ENCODE measurements around the gene PATZ1.

PATZ1 gene

DNA sequence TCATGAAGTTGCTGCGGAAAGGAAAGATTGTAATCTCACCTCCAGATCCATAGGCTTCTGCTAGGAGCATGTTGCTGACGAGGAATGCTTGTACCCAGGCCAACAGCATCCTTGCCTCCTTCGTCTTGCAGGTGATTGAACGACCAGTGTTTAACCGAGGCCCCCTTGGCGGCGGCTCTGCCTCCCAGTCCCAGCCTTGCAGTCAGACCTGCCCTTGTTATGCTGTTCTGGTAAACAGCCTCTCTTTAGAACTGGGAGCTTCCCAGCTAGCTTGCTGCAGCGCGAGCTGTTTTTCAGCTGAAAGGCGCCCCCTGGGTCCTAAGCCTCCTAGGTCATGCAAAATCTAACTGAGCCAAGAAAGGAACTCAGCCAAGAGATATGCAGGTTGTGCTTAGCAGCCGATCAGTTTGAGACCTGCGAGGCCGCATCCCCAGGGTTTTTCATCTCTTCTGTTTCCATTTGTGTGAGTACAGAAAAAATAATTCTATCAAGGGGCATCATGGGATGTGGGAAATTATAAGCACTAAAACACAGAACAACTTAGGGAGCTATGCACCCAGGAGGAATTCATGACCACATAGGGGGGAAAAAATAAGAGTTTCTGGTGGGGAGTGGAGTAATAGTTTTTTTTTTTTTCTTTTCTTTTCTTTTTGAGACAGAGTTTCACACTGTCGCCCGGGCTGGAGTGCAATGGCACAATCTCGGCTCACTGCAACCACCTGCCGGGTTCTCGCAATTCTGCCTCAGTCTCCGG, 53.7 kb downstream of the PATZ1 start, which contains the start of gene PIK3IP1:
Gene PIK3IP1, minus strand, starts transcription at position 253 of the 754 bp plus-strand sequence. Its CDS starts 144 bp downstream, at position 109.
- peak; percentile 64 to 77 (median 75) for DNase-seq
- Histone ChIP-seq H3K9me3 (ENCODE audit: control insufficient read depth, low read length) (no peaks in the 10 kb centered on the region), H3K4me3 (ENCODE audit: insufficient read depth, low read depth, low read length, poor library complexity, severe bottlenecking) (peak within 1 kb of the TSS; percentile 93), H3K4me1 (ENCODE audit: control insufficient read depth, insufficient read depth, low read length, poor library complexity, severe bottlenecking) (peaks cover 58% of the 10 kb centered on the region), H3K27me3 (replicated peaks; ENCODE audit: control insufficient read depth, insufficient read depth, low read length, poor library complexity, severe bottlenecking) (no peaks in the 10 kb centered on the region), H3K36me3 (ENCODE audit: control insufficient read depth, insufficient read depth, low read length) (peaks cover 36% of the 10 kb centered on the region), H3K27ac (ENCODE audit: insufficient read depth, low read length, poor library complexity, severe bottlenecking) (peak within 1 kb of the TSS; percentile 100)

DNA sequence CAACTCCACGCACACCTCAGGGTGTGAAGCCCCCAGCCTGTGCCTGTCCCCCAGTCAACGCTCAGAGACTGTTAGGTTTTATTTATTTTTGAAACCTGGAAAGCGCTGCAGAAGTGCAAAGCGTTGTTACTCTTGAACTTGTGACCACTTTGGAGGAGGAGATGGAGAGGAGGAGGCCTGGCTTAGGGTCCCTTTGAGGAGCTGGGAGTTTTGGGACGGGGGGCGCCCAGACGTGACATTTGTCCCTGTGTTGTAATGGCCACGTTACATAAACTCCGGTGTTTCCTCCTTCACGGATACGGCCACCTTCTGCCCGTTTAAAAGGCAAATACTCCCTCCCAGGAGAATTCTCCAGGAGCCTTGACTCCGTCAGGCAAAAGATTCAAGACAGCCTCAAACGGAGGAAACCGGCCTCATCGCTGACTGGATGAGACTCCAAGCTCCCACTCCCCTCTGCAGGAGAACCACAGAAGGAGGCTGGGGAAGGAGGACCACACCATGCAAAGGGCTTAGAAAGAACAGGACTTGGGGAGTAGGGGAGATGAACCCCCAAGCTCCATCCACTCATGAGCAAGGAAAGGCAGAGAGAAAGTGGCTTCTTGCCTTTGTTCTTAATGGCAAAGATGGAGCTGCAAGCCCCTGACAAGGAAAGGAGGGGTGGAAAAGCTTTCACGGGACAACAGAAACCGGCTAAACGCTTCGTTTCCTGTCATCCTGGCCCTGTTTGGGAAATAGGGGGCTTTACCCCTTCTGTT, 54.5 kb downstream of the PATZ1 start:
- DNase-seq: no peak
- Histone ChIP-seq H3K27me3 (replicated peaks; ENCODE audit: control insufficient read depth, insufficient read depth, low read length, poor library complexity, severe bottlenecking) (no peaks in the 10 kb centered on the region), H3K4me1 (ENCODE audit: control insufficient read depth, insufficient read depth, low read length, poor library complexity, severe bottlenecking) (peaks cover 60% of the 10 kb centered on the region), H3K4me3 (ENCODE audit: insufficient read depth, low read depth, low read length, poor library complexity, severe bottlenecking) (peak overlapping the region; percentile 93), H3K36me3 (ENCODE audit: control insufficient read depth, insufficient read depth, low read length) (peaks cover 36% of the 10 kb centered on the region), H3K9me3 (ENCODE audit: control insufficient read depth, low read length) (no peaks in the 10 kb centered on the region), H3K27ac (ENCODE audit: insufficient read depth, low read length, poor library complexity, severe bottlenecking) (peak overlapping the region; percentile 100)

DNA sequence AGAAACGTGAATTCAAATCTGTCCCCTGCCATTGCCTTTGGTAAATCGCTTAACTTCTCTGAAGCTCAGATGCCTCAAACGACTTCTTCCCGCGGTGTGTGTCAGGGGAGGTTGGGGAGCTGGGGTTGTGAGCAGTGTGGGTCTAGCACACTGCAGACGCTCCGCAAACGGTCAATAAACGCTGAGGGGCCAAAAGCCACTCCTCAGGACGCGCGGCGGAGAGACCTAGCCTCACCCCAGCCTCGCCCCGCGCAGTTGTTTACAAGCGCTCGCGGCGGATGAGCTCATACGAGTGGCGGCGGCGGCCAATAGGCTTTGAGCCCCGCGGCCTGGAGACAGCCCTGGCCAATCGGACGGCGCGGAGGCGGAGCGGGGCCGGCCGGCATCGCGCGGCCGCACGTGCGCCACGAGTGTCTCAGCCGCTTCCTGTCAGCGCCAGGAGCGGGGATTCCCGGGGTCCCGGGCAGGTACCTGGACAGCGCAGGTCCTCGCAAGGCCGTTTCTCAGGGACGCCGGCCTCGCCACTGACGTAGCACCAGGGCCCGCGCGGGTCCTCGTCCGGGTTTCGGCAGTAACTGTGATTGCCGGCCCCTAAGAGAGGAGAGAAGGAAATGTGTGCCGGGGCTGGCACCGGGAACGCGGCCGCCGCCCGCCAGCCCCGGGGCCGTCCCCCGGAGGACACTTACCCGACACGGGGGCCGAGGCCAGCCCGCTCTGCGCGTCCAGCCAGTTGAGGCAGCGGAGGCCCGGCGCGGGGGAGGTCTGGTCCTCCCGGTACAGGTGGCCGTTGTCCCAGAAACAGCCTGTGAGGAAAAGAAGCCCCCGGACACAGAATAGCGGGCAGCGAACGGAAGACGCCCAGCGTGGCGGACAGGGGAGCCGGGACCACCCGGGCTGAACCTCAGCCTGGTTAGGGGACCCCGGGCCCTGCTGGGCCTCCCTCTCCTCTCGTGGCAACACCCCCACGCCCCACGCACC, 55.4 kb downstream of the PATZ1 start:
- no peaks in the 10 kb centered on the region for H3K27me3 ChIP-seq (replicated peaks; ENCODE audit: control insufficient read depth, insufficient read depth, low read length, poor library complexity, severe bottlenecking)
- peak; percentile 93 to 94 (median 94) for DNase-seq
- peak overlapping the region; percentile 100 for H3K27ac ChIP-seq (ENCODE audit: insufficient read depth, low read length, poor library complexity, severe bottlenecking)
- H3K9me3 ChIP-seq (ENCODE audit: control insufficient read depth, low read length): no peaks in the 10 kb centered on the region
- H3K4me3 ChIP-seq (ENCODE audit: insufficient read depth, low read depth, low read length, poor library complexity, severe bottlenecking): peak overlapping the region; percentile 93
- peaks cover 68% of the 10 kb centered on the region for H3K4me1 ChIP-seq (ENCODE audit: control insufficient read depth, insufficient read depth, low read length, poor library complexity, severe bottlenecking)
- peaks cover 38% of the 10 kb centered on the region for H3K36me3 ChIP-seq (ENCODE audit: control insufficient read depth, insufficient read depth, low read length)

DNA sequence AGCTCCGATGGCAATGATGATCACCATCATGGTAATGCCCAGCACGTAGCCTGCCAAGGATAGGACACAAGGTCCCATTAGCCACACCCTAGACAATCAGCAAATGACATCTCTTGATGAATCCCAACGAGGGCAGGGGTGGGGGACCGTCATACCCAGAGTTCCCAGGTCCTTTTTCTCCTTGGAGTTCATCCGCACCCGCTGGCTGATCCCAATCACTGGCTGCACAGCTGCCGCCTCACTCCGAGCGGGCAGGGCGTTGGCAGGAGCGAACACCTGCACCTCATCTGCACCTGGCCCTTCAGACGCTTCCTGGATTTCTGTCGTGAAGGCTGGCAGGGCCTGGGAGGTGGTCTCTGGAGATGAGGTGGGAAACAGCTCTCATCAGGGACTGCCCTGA, 56.8 kb downstream of the PATZ1 start:
- H3K4me1 ChIP-seq (ENCODE audit: control insufficient read depth, insufficient read depth, low read length, poor library complexity, severe bottlenecking): peaks cover 73% of the 10 kb centered on the region
- no peak for DNase-seq

DNA sequence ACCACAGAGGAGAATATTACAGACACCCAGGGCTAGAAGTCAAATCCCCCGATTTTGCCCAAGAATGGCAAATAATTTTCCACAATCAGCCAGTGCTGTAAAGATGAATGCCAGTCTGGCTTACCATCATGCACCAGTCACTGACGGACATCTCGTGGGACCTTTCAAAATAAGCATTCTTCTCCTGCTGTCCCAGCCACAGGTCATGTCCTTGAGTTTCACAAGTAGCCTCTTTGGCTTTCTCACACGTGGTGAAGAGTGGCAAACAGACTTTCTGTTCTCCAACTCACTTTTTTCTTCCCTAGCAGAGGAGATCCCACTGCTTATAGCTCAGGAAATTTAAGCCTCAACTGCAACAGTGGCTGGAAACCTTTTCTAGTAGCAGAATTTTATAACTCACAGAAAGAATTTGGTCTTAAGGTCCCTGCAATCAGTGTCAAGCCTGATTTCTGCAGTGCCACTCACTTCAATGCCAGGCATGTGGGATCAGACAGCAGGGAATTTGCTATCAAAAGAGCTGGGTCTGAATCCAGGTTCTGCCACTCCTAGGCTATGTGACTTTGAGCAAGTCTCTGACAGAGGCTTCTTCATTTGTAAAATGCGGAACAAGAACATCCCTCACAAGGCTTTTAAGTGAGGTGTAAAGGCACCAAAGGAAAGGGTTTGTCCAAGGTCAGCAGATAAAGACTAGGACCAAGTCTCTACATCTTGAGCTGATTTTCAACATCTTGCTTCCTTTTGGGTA, 57.5 kb downstream of the PATZ1 start:
- peaks cover 75% of the 10 kb centered on the region for H3K4me1 ChIP-seq (ENCODE audit: control insufficient read depth, insufficient read depth, low read length, poor library complexity, severe bottlenecking)
- H3K27ac ChIP-seq (ENCODE audit: insufficient read depth, low read length, poor library complexity, severe bottlenecking): peak overlapping the region; percentile 100
- H3K4me3 ChIP-seq (ENCODE audit: insufficient read depth, low read depth, low read length, poor library complexity, severe bottlenecking): peak overlapping the region; percentile 93
- no peaks in the 10 kb centered on the region for H3K27me3 ChIP-seq (replicated peaks; ENCODE audit: control insufficient read depth, insufficient read depth, low read length, poor library complexity, severe bottlenecking)
- DNase-seq: no peak
- H3K36me3 ChIP-seq (ENCODE audit: control insufficient read depth, insufficient read depth, low read length): peaks cover 59% of the 10 kb centered on the region
- no peaks in the 10 kb centered on the region for H3K9me3 ChIP-seq (ENCODE audit: control insufficient read depth, low read length)

More for the DNA sequence above, 56.8 kb downstream of the PATZ1 start:
- Histone ChIP-seq H3K9me3 (ENCODE audit: control insufficient read depth, low read length) (no peaks in the 10 kb centered on the region), H3K4me3 (ENCODE audit: insufficient read depth, low read depth, low read length, poor library complexity, severe bottlenecking) (peak overlapping the region; percentile 93), H3K27me3 (replicated peaks; ENCODE audit: control insufficient read depth, insufficient read depth, low read length, poor library complexity, severe bottlenecking) (no peaks in the 10 kb centered on the region), H3K27ac (ENCODE audit: insufficient read depth, low read length, poor library complexity, severe bottlenecking) (peak overlapping the region; percentile 100), H3K36me3 (ENCODE audit: control insufficient read depth, insufficient read depth, low read length) (peaks cover 52% of the 10 kb centered on the region)

DNA sequence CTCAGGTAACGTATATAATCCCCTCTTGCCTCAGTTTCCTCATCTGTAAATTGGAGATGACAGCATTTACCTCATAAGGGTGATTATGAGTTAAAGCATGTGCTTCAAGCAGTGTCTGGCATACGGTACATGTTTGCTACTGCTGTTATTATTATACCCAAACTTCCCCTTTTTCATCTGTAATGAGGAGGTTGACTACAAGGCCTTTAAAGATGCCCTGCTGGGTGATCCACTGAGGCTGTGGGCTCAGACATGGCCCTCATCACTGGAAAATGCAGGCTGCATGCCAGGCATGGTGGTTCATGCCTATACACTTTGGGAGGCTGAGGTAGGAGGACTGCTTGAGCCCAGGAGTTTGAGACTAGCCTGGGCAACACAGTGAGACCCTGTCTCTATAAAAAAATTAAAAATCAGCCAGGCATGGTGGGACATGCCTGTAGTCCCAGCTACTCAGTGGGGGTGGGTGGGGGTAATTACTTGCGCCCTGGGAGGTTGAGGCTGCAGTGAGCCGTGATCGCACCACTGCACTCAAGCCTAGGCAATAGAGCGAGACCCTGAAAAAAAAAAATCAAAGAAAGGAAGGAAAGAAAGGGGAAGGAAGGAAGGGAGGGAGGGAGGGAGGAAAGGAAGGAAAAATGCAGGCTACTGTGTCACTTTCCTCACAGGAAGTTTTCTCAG, 58.2 kb downstream of the PATZ1 start:
- Histone ChIP-seq H3K9me3 (ENCODE audit: control insufficient read depth, low read length) (no peaks in the 10 kb centered on the region), H3K4me3 (ENCODE audit: insufficient read depth, low read depth, low read length, poor library complexity, severe bottlenecking) (peak overlapping the region; percentile 93), H3K27ac (ENCODE audit: insufficient read depth, low read length, poor library complexity, severe bottlenecking) (peak overlapping the region; percentile 71), H3K27me3 (replicated peaks; ENCODE audit: control insufficient read depth, insufficient read depth, low read length, poor library complexity, severe bottlenecking) (no peaks in the 10 kb centered on the region), H3K36me3 (ENCODE audit: control insufficient read depth, insufficient read depth, low read length) (peaks cover 66% of the 10 kb centered on the region), H3K4me1 (ENCODE audit: control insufficient read depth, insufficient read depth, low read length, poor library complexity, severe bottlenecking) (peaks cover 75% of the 10 kb centered on the region)
- DNase-seq: no peak

DNA sequence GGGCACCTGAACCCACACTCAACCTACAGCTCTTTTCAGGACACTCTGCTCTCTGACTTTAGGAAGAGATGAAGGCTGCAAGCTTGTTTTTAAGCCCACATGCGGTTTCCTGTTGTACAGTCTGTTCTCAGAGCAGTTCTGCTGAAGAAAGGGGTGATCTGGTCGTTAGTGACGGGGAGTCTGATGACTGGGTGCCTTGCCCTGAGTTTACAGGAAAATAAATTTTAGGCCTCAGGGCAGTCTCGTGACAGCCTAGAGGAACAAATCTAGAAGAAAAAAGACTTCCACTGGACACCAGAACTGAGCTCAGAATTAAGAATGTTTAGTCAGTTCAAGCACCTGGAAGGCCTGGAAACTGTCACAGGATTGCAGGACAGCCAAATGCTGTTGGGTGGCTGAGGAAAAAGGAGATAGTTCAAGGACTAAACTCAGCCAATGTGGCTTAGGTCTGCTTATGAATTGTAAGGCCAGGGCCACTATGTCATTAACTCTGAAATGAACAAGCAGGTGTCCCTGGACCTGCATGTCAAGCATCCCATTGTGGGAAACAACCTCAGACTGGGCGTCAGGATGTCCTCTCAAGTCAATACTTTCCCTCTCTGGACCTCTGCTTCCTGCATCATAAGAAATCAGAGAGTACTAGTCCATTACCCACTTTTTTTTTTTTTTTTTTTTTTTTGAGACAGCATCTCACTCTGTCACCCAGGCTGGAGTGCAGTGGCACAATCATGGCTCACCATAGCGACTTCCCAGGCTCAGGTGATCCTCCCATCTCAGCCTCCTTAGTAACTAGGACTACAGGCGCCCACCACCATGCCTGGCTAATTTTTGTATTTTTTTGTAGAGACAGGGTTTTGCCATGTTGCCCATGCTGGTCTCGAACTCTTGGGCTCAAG, 59.5 kb downstream of the PATZ1 start:
- H3K9me3 ChIP-seq (ENCODE audit: control insufficient read depth, low read length): no peaks in the 10 kb centered on the region
- H3K27ac ChIP-seq (ENCODE audit: insufficient read depth, low read length, poor library complexity, severe bottlenecking): peak overlapping the region; percentile 71
- peaks cover 86% of the 10 kb centered on the region for H3K4me1 ChIP-seq (ENCODE audit: control insufficient read depth, insufficient read depth, low read length, poor library complexity, severe bottlenecking)
- peak; percentile 50 to 66 (median 57) for DNase-seq
- H3K27me3 ChIP-seq (replicated peaks; ENCODE audit: control insufficient read depth, insufficient read depth, low read length, poor library complexity, severe bottlenecking): no peaks in the 10 kb centered on the region
- no peak overlapping the region for H3K4me3 ChIP-seq (ENCODE audit: insufficient read depth, low read depth, low read length, poor library complexity, severe bottlenecking)
- peaks cover 74% of the 10 kb centered on the region for H3K36me3 ChIP-seq (ENCODE audit: control insufficient read depth, insufficient read depth, low read length)

Measured in effector memory CD4-positive, alpha-beta T cell (primary cell).